Activated T-helper 1 cell treated with anti-CD3 and anti-CD28 coated beads, Interleukin-2, amount 50 U/mL, for 16 hours (primary cell): ENCODE results near the gene ATG10.
"Not testable (repeated sequence)": the region's sequence is repeated elsewhere in the genome, so short reads cannot be mapped to it uniquely, and the experiment has no call there.

Experiments used
- DNase-seq, 2 donors: peaks; one replicate each; pipeline ENCODE4 v3.0.0-alpha.2; 2020; ENCODE audit warnings: low read depth in 1 of 2, low spot score in 1 of 2

The ATG10 gene

DNA sequence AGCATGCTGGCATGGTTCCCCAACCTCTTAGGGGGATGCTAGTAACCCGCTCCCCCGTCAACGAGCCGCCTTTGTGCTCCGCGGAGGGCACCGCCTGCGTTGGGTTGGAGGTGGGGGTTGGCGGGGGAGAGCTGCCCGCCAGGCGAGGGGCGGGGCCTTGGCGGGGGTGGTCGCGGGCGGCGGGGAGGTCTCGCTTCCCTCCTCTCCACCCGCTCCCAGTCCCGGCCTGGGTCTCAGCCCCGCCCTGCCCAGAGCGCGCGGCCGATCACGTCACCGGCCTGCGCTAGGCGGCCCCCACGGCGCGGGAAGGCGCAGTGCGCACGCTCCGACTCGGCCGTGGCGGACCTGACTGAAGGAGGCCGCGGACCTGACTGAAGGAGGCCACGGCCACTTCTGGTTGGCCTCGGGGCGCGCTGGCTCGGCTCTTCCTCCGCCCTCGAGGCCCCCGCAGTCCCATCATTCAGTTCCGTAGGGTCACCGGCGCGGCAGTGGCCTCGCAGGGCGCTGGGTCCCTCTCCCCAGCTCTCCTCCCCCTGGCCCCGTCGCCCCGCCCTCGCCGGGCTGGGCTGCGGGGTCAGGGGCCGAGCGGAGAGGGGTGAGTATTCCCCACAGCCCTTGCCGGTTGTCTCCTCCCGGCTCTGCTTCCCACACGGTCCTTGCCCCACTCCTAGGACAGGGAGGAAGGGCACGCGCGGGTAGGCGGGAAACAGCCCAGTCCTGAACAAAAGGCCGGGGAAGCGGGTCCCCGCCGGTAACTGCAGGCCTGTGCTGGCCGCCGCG lies at the start of gene ATG10:
TSS of gene ATG10 (plus strand) at position 312 of the 780 bp plus-strand sequence. CDS start 15,548 bp downstream, outside the sequence.
- DNase-seq: peak; percentile 62 to 81

DNA sequence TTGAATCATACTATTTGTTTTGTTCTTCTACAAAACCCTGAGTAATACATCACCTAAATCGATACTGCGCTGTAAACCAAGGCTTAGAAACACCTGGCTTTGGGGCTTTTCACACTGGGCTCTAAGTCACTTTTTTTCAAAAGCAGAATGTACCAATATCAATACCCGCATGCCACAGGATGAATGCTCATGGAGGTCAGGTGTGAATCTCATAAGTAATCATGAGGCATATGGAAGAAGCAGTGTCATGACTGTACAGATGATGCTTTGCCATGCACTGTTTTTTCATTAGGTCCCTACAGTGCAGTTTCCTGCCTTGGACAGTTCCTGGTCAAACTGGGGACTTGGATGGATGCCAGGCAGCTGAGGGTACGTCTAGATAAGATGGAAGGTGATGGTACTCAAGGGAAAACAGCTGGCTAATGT lies 49.0 kb upstream of the ATG10 start:
- DNase-seq: no peak

DNA sequence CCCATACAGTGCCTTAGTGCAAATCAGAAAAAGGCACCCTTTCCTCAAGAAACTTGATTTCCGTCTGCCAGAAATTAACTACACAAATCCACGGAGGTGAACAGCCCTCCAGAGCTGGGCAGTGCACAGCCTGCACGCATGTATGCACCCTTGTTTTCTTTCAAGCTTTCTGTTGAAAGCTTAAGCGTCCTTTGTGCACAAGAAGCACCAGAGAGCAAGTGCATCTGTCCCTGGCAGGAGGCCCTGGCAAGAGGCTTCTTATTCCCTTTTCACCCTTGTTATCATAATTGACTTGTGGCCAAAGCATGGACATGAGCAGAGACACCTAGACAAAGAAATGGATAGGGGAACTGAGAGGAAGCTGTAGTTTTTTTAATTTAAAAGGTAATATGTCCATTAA lies 47.4 kb upstream of the ATG10 start:
- DNase-seq: no peak

DNA sequence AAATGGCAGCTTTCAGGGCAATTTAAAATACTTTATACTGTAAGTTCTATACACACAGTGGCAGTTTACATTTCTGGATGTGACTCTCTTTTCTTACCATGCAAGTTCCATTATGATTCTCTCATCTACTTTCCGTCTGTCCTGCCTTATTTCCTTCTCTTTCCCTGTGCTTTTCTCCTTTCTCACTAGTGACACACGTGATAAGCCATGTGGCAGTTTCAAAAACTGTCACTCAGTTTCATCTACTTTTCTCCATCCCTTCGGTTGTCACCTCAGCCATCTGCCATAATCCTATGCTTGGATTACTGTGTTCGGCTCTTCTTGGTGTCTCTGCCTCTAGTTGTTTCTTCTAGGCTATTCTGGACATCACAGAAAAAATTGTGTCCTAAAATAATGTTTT lies 46.8 kb upstream of the ATG10 start:
- no peak for DNase-seq

DNA sequence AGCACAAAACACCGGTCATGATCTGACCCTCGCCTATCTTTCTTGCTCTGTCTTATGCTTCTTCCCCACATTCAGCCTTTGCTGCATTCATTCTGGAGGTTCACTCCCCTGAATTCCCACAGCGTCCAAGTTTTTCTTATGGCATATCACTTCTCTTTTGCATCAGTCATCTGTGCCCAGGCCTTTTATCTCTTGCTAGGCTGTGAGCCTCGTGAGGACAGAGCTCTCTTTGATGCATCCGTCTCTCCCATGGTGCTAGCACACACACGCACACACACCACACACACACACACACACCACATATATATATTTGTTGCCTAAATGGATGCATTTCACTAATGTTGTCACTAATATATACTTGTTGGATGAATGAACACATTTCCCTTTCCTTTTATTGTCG lies 45.8 kb upstream of the ATG10 start:
- no peak for DNase-seq

DNA sequence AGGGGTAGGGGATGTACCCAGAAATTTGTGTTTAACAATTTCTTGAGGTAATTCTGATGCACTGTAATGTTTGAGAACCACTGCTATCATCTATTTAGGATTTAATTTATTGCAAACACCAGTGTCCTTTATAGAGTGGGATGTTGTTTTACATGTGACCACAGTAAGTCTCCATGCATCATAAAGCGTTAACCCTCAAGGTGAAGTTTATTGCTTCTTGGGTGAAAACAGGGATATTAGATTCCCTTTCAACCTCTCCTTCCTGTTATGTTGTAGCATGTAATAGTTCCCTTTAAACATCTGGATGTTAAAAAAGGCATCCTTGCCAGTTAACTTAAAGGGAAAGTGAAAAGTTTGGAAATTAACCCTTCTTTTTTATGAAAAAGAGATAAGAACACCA lies 35.8 kb upstream of the ATG10 start:
- DNase-seq: no peak

DNA sequence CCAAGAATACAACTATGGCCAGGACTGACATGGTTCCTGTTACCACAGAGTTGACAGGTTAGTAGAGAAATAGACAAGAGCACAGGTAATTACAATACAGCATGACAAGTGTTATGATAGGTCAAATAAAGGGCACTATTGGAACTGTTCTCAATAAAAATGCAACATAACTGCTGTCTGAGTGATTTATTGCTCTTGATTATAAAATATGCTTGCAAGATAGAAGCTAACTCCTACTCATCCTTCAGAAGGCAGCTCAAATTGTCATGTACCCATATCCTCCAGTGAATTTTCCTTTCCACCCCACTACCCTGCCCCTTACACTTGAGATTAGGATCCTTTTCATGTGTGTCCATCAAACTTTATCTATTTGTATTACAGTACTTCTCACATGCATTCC lies 35.1 kb upstream of the ATG10 start:
- DNase-seq: no peak

DNA sequence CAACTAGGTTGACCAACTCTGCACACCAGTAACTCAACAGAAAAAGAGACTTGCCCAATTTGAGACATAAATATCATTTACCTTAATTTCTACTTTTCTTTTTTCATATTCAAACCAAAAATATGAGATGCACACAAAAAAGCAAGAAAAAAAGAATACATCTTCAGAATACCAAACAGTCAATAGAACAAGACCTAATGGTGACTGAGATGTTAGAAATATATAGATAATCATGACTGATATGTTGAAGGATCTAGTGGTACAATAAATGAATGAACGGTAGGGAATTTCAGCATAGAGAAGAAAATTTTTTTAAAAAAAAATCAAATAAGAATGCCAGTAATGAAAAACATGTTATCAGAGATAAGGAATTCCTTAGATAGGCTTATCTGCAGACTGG lies 29.1 kb upstream of the ATG10 start:
- no peak for DNase-seq

DNA sequence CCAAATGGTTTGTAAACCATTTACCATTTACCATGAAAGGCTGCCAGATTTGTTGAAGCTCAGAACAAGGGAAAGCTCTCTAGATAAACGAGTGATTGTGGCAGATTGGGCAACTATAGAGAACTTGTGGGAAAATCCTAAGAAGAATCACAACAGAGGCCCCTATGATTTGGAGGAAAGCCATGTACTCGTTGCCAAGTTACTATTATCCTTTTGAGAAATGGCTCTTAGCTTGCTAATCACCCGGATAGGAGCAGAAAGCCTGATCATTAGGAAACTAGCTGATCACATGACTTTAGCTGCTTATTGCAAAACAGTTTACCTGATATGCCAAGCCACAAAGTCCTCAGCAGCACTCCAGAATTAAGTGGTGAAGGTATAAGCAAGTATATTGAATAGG lies 23.5 kb upstream of the ATG10 start:
- DNase-seq: no peak

DNA sequence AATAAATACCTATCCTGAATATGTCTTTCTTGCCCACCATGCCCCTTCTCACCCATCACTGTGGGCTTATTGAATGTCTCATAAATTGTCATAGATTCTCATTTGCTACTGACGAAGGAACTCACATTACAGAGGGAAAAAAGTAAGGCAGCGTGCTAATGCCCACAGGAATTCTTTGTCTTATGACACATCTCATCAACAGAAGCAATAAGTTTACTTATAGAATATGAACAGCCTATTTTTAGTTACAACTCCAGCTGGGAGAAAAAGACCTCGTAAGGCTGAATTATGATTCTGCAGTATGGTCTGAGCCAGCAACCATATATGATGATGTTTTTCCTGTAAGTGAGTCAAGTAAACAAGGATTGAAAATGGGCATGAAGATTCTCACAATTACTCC lies 22.4 kb upstream of the ATG10 start:
- no peak for DNase-seq

DNA sequence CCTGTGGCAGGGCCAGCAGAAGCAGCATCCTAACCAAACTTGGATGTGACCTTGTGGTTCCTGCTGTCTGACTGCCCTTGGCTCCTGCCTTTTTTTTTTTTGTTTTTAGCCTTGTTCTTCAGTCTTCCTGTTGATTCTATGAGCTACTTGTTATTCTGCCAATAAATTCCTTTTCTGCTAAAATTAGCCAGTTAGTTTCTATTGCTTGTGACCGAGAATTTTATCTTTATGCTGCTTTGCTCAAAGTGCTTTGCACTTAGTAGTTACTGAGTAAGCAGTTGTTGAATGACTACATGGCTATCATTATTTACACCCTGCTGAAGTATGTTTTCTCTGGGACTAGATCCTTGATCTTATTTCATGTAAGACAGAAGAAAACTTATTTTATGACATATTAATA lies 20.8 kb upstream of the ATG10 start:
- DNase-seq: no peak

DNA sequence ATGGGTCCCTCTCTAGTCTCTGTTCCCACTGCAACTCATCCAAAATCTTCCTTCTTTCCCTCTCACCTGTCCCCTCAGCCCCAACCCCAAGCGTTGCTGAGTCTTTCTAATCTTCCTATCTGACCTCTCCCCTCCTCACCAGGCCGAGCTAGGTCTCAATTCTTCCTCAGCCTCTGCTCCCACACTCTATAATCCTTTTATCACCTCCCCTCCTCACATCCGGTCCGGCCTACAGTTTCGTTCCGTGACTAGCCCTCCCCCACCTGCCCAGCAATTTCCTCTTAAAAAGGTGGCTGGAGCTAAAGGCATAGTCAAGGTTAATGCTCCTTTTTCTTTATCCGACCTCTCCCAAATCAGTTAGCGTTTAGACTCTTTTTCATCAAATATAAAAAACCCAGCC lies 17.0 kb upstream of the ATG10 start:
- not testable (repeated sequence) for DNase-seq

DNA sequence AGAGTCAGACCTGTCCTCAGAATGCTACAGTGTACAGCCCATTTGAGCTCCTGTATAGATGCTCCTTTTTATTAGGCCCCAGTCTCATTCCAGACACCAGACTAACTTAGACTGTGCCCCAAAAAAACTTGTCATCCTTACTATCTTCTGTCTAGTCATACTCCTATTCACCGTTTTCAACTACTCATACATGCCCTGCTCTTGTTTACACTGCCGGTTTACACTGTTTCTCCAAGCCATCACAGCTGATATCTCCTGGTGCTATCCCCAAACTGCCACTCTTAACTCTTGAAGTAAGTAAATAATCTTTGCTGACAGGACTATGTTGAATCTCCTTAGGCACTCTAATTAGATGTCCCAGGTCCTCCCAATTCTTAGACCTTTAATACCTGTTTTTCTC lies 13.7 kb upstream of the ATG10 start:
- DNase-seq: not testable (repeated sequence)

DNA sequence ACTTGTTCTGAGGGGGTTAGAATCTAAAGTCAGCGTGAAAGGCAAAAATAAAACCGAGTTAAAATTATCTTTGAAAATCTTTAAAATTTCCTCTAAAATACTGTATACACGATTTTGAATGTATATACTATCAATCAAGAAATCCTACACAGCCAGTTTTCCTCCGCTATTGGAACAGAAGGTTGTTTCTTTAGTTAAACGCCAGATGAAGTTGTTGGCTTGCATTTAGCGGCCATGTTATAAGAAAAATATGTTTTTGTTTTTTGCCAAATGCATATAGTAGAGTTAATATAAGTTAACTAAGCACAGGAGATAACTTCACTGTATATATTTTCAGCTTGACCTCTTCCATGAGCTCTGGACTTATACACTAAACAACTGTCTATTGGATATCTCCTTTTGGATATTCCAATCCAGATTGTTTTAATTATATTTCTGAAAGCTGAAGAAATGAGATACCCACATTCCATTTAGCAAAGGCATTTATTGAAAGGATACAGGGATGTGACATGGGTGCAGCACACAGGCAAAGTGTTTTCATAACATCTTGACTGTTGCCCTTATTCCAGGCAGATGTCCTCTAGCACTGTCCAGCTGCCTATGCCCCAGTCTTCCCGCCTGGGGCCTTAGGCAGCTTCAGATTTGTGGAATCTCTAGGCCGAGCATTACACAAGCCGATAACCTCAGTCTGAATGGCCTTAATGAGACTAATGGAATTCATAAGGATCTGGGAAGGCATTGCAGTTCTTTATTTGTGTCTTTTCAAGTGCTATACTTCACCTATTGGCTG lies 10.0 kb upstream of the ATG10 start:
- no peak for DNase-seq

DNA sequence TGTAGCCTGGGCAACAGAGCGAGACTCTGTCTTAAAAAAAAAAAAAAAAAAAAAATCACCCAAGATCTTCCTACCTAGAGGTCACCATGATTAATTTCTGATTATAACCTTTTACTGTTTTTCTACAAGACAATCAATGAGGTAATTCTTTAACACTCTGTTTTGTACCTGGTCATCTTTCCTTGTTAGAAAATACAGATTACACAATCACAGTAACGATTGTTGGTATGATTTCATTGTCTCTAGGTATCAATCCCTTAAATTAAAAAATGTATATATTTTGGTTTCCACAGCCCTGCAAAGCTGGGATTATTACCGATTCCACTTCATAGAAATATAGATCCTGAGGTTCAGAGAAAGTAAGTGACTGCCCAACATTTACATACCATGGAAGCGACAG lies 8.3 kb upstream of the ATG10 start:
- DNase-seq: no peak

DNA sequence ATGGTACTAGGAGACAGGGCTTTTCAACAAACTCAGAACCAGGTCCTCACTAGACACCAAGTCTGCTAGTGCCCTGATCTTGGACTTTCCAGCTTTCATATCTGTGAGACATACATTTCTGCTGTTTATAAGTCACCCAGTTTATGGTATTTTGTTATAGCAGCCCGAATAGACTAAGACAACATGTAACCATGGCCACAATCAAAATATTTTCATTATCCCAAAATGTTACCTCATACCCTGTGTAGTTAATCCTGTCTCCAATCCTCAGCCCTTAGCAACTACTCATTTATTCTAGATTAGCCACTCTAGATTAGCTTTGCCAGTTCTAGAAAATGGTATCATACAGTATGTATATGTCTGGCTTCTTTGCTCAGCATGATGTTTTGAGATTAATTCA lies 6.3 kb upstream of the ATG10 start:
- no peak for DNase-seq

DNA sequence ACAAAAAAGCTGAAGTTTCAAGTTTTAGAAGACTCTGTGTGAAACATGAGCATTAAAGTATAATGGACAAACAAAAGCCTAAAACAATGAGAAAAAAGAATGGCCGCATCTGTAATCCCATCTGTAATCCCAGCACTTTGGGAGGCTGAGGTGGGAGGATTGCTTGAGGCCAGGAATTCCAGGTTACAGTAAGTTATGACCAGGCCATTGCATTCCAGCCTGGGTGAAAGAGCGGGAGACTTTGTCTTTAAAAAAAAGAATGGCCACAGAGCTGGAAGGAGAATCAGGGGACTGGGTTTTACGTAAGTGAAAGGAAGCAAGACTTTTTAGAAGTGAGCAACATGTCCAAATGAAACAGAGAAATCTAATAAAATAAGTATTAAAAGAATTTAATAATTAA lies 2.6 kb upstream of the ATG10 start:
- no peak for DNase-seq

DNA sequence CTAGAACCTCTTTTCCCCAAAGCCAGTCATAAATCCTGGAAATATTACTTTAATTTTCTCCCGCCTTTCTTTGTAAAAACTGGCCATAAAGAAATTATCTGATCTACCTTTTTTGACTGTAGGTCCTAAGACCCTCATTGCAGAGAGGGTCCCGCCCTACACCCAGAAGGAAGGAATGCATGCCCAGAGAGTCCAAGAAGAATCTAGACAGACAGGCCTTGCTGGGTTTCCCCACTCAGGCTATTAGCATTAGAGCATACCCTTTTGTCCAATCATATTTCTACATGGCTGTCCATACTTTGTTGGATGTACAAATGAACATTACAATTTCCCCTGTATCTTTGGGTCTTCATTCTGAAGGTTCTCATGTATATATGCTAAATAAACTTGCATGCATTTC lies 1.9 kb upstream of the ATG10 start:
- no peak for DNase-seq

DNA sequence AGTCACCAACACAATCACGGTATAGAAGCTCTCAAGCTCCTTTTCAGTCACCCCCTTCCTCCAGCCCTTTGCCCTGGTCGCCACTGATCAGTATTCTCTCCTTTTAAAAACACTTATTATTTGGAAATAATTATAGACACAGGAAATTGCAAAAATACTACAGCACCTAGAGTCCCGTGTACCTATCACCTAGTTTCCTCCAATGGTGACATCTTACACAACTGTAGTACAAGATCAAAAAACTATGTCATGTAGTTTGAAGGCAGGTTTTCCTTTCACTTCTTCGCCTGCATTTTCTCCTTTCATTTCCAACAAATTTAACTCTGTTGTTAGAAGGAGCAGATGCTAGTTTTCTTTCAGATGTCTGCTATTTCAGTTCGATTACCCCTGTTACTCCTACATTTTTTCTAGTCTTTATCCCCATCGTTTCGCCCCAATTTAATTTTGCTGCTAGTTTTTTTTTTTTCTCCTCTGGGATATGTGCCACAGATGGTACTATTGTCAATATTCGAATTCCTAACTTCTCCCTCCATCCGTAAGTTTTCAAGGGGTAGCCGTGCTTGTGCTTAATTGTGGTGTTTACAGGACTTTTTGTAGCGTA lies 612 bp upstream of the ATG10 start:
- DNase-seq: no peak

DNA sequence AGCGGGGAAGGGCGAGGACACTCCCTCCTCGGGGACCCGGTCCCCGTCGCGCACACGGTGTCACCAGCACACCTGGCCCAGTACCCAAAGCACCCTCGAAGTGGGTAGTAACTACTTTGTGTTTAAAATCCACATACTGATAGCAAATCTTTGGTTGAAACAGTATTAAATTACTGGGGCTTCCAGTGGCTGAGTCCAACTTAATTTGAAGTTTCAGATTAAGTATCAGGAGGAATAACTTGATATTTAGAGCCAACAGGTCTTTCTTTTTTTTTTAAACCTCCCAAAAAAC lies 615 bp downstream of the ATG10 start:
- DNase-seq: no peak

DNA sequence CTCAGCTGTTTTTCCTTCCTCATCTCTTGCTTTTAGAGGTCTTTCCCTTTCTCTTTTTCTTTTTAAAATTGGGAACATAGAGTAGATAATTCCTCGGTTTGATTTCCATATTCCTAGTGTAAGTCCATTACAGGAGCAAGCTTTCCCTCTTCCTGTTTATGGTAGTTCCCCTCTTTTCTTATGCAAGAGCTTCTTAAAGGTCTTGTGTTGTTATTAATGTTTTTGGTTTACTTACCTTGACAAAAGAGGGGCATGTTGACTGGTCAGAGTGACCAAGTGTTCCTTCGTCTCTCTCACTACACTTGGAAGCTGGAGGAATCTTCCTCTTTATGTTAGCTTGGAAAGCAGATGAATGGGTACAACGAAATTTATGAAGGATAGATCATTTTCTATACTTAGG lies 8.3 kb downstream of the ATG10 start:
- DNase-seq: no peak

DNA sequence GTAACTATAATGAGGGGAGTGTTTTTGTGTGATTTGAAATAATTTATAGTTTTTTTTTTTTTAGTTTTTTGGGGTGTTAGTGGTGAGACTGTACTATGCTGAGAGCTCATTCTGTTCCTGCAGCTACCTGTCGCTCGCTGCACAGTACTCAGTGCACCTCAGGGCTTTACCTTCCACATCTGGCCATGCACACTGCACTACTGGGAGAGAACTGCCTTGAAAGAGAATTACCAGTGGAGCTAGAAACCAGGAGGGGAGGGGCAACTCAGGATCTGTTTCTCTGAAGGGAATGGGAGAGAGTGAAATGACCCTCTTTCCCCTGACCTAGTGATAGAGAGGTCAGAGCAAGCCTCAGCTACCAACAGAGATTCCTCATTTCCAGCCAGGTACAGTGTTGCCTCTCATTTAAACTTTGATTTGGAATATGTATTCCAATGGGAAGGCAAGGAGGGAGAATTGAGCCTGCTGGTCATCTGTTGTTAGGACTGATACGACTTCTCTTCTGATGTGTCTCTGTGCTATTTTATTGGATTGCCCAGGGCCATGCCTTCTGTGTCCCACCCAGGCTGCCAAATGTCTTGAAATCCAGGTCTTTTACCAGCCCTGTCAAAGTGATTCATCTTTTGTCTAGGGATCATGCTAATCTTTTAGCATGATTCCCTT lies 8.9 kb downstream of the ATG10 start:
- no peak for DNase-seq
